A673 (cell line): ENCODE results near the gene CDC42BPG.

Experiments used
- CTCF ChIP-seq: fragments of 300-800, 200-600 bp; sonication (generic); conservative IDR thresholded peaks from 2 replicates; pipeline ENCODE4 v1.5.1; 2017; ENCODE audit warnings: low read depth, mild to moderate bottlenecking, antibody characterized with exemption, low read length, moderate library complexity, mixed read lengths
- EZH2 ChIP-seq: fragments of 200-600 bp; sonication (generic); IDR thresholded peaks from 2 replicates; pipeline ENCODE4 v1.6.1; 2017; ENCODE audit warnings: borderline replicate concordance, low read depth, mild to moderate bottlenecking, mixed read lengths, antibody characterized with exemption, low read length; ENCODE audit not compliant: poor library complexity, severe bottlenecking

GRCh38 chr11:64829536-64830251 lies 14.8 kb downstream of the CDC42BPG start:
- TF ChIP-seq CTCF, result no peak
- no peak for TF ChIP-seq EZH2
